HG02763 (cell line): ENCODE results near the gene EEFSEC.

ENCODE experiments used
- ATAC-seq: cut with Tn5 transposase; IDR thresholded peaks from one replicate; pipeline ENCODE4 v1.9.1; 2021; ENCODE audit warnings: mild to moderate bottlenecking, moderate library complexity; ENCODE audit not compliant: unreplicated experiment

Gene EEFSEC

DNA sequence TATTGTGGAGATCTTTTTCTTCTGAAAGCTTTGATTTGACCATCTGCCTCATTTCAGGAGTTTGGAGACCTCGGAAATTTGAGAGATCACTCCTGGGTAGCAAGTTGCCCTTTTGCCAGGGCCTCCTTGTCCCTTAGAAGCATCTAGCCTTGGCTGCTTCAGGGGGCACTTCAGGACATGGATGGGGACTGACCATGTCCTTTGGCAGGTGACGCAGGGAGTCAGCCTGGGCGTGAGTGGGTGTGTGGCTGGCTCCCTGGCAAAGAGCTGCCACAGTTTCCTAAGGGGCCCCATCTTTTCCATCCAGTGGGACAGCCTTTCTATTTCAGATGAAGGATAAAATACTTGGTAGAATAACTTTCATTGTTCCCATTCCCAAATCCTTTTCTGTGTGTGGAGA, 27.6 kb downstream of the EEFSEC start:
- ATAC-seq: no peak

DNA sequence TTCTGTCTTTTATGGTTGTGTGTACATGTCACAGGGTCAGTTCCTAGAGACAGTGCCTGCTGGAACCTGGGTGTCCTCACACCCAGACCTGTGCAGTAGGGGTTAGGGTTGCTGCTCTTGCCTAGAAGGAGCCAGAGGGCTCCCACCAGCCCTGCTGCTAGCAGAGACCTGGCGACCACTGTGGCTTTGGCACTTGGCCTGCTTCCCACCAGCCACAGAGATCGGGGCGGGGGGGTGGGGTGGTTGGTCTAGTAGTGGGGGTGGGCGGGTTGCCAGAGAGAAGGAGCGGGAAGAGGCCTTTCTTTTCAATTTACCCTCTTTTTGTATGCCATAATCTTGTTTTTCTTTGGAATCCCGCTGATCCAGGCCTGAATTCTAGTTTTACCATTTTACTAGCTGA, 29.4 kb downstream of the EEFSEC start:
- no peak for ATAC-seq

DNA sequence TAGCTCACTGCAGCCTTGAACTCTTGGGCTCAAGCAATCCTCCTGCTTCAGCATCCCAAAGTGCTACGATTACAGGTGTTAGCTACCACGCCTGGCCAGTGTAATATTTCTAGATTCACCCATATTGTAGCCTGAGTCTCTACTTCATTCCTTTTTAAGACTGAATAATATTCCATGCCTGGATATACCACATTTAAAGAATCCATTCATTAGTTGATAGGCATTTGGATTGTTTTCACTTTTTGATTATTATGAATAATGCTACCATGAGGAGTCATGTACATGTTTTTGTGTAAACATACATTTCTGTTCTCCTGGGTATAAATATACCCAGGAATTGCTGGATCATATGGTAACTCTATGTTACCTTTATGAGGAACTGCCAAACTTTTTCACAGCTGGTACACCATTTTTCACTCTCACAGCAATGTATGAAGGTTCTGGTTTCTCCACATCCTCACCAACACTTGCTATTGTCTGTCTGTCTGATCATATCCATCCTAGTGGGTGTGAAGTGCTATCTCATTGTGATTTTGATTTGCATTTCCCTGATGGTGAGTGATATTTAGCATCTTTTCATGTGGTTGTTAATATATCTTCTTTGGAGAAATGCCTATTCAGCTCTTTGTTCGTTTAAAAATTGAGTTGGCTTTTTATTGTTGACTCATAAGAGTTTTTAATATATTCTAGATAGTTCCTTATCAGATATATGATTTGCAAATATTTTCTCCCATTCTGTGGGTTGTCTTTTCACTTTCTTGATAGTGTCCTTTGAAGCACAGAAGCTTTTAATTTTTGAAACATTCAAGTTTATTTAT, 32.6 kb downstream of the EEFSEC start:
- ATAC-seq: no peak

DNA sequence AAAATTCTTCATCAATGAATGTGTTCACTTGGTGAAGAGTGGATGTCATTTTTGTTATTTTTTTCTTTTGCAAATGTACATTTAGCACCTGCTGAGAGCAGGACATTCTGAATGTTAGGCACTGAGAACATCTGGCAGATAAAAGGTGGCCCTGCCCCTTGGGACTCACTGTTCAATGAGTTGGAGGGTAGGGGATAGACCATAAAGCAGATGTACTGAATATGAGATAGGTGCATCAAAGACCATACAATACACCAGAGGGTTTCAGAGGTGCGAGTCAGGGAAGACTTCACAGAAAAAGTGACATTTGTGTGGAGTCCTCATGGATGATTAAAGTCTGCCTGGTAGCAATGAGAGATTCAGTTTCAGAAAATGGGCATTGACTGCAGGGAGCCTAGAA, 34.2 kb downstream of the EEFSEC start:
- ATAC-seq: no peak

DNA sequence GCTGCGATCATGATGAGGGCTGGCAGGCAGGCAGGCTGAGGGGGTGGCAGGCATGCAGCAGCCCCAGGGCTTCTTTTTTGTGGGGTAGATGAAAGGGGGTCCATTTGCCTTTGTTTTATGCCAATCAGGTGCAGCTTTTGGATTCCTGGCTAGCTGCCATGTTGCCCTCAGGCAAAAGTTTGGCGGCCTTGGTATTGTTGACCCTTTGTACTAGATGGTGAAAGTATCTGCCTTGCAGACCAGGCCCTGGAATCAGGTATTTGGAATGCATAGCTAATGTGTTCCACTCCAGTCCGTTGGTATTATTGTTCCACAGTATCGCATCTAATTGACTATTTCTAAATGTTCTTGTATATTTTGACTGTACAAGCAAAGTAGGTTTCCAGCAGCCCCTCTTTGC, 35.0 kb downstream of the EEFSEC start:
- ATAC-seq: no peak

DNA sequence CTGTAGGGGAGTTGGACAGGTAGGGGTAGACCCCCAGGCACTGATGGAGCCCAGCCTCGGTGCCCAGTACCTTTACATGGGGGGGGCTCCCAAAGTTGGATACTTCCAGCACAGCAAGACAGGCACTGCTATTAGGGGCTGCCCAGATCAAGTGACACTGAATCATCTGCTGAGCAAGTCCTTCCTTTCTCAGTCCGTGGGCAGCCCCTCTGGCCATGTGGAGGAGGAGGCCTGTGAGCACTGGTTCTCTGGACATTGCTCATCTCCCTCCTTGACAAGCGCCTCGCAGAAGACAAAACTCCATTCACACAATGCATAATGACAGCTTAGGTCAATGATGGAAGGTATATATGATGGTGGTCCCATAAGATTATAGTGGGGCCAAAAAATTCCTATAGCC, 35.7 kb downstream of the EEFSEC start:
- no peak for ATAC-seq

DNA sequence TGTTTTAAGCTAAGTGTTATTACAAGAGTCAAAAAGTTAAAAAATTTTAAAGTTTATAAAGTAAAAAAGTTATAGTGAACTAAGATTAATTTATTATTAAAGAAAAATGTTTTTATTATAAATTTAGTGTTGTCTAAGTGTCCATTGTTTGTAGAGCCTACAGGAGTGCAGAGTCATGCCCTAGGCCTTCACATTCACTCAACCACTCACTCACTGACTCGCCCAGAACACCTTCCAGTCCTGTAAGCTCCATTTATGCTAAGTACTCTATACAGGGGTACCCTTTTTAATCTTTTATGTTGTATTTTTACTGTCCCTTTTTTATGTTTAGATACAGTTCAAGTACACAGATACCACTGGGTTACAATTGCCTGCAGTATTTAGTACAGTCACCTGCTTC, 37.2 kb downstream of the EEFSEC start:
- no peak for ATAC-seq

DNA sequence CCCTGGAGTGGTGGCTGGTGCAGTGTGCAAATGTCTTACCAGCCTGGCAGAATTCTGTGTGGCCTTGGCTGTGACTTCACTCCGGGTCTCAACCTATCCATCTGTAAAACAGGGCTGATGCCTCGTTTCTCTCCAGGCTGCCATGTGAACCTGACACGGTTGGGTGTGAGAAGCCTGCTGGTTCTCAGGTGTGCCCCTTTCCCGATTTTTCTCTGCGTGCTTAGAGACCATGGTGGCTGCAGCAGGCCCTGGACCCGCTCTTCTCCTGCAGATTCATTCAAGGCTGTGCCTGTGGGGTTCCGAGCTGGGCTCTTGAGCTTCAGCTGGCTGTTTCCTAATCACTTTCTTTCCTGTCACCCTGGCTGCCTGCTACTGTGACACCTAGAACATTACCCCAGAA, 38.9 kb downstream of the EEFSEC start:
- ATAC-seq: no peak

DNA sequence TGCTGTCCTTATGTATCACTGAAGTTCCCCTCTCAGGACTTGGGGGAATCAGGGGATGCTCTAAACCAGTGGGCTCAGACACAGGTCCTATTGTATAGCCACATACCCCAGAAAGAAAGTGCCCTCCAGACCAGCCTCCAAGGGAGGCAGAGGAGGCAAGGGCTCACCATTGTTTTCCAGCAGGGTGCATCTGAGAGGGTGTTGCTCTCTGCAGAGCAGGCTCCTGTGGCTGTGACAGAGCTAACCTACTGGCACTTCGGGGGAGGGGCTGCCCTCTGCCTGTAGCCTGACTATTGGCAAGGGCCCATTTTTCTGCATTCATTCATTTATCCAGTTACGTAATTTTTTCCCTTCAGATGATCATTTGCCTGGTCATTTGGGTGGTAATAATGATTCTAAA, 39.9 kb downstream of the EEFSEC start:
- ATAC-seq: no peak

DNA sequence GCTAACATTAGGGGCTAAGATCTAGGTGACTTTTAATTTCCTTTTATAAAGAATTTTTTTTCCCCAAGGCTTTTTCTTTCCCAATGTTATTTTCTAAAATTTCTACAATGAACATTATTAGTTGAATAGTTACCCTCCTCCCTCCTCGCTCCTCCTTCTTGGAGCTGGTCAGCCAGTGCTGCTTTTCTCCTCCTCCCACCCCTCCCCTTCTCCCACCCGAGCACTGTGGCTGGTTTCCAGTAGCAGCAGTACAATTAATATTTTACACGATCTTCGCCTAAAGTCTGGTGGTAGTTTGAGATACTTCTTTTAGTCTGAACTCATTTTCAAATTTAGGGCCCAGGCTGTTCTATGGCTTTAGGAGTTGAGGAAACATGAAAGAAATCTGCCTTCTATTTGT, 41.6 kb downstream of the EEFSEC start:
- no peak for ATAC-seq

DNA sequence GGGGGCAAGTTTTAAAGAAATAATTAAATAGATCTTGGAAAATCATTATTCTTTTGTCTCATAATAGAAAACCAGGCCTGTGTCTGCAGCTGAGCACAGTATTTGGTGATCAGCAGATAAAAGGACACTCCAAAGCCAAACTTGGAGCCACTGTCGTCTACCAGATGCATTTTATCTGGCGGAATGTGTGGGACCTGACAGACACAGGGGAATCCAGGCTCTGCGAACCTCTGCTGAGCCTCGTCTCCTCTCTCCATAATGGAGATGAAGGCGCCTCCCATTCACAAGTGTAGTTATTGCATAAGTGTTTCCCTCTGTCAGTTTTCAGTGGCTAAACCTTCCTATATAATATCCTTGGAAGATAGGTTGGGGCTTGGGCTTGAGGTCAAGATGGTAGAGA, 42.1 kb downstream of the EEFSEC start:
- no peak for ATAC-seq

DNA sequence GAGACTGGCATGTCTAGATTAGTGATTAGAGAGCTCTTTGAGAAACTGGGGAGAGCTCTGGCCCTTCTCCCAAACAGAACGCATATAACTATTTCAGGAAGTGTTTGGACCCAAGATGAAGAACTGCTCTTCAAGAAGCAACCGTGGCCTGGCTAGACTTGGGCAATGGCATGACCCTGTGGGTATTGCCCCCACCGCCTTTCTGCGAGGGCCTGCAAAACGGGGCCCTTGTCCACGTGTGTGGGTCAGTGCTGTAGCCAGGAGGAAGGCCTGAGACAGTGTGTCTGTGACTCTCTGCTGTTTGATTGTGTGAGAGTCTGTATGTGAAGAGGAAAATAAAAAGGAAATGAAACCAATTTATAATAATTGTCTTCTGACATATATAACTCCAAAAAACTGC, 42.5 kb downstream of the EEFSEC start:
- no peak for ATAC-seq

DNA sequence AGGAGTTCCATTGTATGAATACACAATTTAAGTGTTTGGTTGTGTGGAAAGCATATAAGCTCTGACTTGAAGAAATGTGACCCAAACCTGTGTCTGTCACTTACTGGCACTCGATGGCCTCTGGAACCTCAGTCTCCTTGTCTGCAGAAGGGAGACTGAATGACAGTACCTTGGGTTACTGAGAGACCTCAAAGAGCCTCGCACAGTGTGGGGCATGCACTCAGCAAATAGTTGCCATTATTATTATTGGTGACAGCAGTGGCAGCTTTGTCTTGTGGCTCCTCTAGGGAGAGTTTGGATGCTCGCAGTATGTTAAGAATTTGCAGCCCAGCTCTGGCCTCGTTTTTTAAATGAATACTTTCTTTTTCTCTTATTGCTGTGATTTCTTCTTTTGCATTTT, 43.4 kb downstream of the EEFSEC start:
- no peak for ATAC-seq

DNA sequence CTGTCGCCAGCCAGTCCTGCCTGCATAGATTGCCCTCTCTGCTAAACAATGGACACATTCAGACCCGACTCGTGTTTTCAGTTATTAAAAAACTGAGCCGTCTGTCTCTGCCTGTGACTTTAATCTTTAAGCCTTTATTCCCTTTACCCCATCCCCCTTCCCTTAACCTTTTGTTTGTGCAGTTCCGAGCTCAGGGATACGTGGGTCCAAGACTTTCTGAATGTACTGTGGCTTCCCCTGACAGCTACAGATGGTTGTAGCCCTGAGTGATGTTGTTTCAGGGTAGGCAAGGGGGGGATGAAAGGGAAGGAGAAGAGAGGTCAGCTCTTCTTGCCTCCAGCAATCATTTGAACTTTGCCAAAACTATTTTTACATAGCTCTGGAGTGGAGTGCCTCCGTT, 44.6 kb downstream of the EEFSEC start:
- no peak for ATAC-seq

DNA sequence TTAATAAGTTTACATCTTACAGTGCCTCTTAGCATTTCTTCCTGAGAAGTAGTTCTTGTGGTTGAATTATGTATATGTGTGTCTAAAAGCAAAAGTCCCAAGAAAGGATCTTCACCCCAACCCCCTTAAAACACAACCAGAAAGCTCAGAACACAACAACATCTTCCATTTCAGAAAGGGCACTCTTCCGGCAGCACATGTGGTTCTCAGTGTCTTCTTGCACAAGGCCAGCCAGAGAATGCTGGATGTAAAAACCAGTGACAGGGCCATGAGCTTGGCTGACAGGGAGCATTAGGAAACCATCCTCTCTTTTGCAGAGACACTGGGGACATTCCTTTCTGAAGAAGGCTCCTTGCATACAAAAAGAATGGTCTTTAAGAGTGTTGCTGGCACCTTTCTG, 45.0 kb downstream of the EEFSEC start:
- no peak for ATAC-seq

DNA sequence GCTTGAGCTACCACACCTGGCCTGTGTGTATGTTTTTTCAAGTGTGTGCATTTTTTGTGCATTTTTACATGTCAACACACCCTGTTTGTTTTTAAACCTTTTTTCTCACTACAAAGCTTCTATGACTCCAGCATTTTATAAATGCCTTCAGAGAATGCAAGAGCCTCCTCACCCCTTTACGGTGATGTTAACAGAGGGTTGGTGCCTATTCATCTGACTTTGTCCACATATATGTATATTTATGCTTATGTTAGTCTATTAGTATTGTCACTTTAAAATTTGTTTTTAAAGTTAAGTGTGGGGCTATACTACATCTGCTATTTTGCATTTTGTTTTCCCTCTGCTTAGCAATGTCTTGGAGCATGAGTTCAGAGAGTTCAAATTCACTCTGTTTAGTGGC, 45.8 kb downstream of the EEFSEC start:
- ATAC-seq: no peak

DNA sequence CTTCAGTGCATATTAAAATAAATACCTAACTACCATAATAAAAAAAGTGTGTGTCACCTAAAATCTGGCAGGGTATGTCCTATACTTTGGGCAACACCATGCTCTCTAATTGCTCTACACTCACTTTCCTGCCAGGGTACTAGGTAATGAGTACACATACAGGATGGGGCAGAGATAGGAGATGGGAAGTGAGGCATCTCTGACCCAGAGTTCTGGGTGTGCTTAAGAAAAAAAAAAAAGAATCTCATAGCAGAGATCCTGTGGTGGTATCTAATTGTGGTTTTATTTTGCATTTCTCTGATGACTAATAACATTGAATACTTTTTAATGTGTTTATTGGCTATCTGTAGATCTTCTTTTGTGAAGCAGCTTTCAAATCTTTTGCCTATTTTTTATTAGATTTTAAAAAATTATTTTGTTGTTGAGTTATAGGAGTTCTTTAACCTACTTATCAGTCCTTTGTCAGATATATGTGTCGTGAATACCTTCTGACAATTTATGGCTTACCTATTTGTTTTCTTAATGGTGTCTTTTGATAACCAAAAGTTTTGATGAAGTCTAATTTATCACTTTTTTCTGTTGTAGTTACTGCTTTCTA, 48.0 kb downstream of the EEFSEC start:
- no peak for ATAC-seq

DNA sequence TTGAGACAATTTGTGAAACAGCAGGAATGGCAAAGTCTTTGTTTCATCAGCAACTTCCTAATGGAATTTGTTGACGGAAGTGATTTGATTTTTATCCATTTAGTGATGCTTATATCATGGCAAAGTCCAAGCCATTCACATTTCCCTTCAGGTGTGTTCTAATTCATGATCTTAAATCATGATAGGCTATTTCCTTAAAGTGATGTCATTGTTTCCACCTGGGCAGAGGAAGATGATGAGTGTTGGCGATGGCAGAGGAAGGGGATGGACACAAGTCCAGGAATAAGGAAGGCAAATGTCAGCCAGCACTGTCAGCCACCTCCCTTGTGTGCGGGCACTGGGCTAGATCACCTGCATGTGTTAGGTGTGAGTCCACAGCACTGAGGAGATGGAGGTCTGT, 49.9 kb downstream of the EEFSEC start:
- ATAC-seq: no peak

DNA sequence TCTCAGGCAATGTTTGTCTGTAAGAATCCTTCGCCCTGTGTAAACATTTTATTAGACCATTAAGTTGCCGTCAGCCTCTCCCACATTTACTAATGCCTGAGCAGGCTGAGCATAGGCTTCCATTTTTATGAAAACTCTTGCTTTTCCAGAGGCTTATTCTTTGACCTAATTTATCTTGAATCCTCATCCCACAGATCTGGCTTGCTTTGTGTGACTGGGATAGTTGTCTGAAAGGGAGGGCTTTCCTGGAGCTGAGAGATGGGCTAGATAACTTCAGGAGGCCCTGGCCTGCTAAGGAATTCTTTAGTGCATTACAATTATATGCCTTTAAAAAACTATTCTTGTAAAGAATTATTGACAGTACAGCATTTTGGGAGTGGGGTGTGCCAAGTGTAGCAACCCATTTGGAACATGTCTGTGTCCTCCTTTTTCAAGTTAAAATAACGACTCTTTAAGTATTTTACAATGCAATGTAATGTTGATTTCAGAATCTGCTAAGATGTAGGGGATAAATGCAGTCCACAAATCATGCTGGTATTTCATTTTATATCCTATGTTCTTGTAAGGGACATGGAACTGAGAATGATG, 52.4 kb downstream of the EEFSEC start:
- no peak for ATAC-seq

DNA sequence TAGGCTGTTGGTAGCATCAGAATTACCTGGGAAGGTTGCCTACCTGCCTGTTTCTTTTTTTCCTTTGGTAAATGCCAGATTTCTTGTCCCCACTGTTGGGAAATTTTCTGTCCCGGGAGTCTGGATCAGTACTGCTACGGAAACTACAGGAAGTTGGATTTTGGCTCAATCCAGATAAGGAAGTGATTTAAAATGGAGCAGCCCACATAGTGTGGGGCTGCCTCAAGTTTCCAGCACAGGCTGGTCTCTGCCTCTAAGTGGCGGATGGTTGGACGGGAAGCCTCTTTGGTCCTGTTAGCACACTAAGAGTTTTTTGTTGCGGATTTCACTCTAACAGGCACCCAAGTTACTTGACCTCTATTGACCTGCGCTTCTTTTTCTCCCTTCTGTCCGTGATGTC, 54.7 kb downstream of the EEFSEC start:
- ATAC-seq: no peak

DNA sequence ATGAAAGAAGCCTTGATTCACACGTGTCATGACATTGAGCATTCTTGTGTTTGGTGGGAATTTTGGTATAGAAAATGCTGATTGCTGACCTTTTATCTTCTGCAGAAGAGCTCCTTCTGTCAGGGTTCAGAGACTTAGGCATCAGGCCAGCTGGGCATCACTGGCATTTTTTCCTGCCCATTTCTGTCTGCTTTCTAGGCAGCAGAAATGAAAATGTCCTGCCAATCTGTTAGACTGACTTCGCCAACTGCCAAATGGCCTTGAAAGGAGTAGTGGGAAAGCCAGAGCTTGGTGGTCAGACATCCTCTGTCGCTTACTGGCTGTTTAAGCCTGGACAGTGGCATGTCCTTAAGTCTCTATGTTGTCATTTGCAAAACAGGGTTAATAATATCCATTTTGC, 57.4 kb downstream of the EEFSEC start:
- ATAC-seq: no peak

DNA sequence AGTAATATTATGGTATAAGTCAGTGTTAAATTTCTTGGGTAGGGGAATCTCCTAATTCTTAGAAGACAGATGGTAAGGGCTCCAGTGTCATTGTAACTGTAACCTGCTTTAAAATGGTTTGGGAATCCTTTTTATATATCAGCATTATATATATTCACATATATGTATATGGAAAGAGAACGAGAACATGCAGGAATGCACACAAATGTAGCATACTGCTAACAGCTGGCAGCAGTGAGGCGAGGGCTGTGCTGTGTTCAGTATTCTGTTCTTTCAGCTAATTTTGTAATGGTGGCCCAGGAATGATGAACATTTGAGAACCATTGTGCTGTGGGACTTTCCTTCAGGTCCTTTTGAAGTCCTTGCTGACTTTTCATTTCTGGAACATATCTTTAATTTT, 60.8 kb downstream of the EEFSEC start:
- no peak for ATAC-seq

DNA sequence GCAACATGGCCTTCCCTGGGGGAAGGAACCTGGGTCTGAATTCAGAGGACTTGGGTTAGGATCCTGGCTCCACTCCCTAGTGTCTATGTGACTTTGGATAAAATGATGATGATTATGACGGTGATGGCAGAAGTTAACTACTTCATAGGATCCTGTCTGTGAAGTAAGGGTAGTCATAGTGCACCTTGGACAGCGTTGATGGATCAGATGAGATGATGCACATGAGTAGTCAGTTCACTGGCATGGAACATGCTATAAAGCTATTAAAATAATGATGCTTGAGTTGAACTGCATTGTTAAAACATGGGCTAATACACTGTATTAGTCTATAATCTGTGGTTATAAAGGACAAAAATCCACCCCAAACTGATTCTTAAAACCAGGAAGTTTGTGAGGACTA, 62.0 kb downstream of the EEFSEC start:
- no peak for ATAC-seq
